HG02981 (cell line): ENCODE data around the gene TOM1L1.

Experiments
- ATAC-seq: cut with Tn5 transposase; IDR thresholded peaks from one replicate; pipeline ENCODE4 v1.9.1; 2021; ENCODE audit warnings: mild to moderate bottlenecking, moderate library complexity; ENCODE audit not compliant: unreplicated experiment

Gene TOM1L1

GRCh38 chr17:54945231-54945630, 44.6 kb downstream of the TOM1L1 start:
- no peak for ATAC-seq

GRCh38 chr17:54945671-54946070, 45.0 kb downstream of the TOM1L1 start:
- no peak for ATAC-seq

- no peak for ATAC-seq
Observed at GRCh38 chr17:54947396-54947795, 46.7 kb downstream of the TOM1L1 start.

- ATAC-seq, result peak; percentile 62
Observed at GRCh38 chr17:54948380-54948779, 47.7 kb downstream of the TOM1L1 start.

- ATAC-seq, result no peak
Observed at GRCh38 chr17:54950116-54950515, 49.5 kb downstream of the TOM1L1 start.

GRCh38 chr17:54951286-54951685, 50.6 kb downstream of the TOM1L1 start:
- no peak for ATAC-seq

GRCh38 chr17:54956791-54957190, 56.1 kb downstream of the TOM1L1 start:
- no peak for ATAC-seq

GRCh38 chr17:54967621-54968261, 67.1 kb downstream of the TOM1L1 start:
- ATAC-seq, result peak; percentile 17

- peak; percentile 87 for ATAC-seq
Observed at GRCh38 chr17:54968262-54968987, 67.8 kb downstream of the TOM1L1 start, which contains the start of the genes COX11 and STXBP4. Gene COX11, minus strand, starts transcription at chr17:54968654. Its CDS starts 8 bp downstream, at chr17:54968646. Gene STXBP4, plus strand, starts transcription at chr17:54968765. Its CDS starts 17,455 bp downstream, at chr17:54986220.

- peak; percentile 25 for ATAC-seq
Observed at GRCh38 chr17:54968988-54969332, 68.3 kb downstream of the TOM1L1 start.

- no peak for ATAC-seq
Observed at GRCh38 chr17:54969658-54970572, 69.3 kb downstream of the TOM1L1 start.

GRCh38 chr17:54971147-54971546, 70.5 kb downstream of the TOM1L1 start:
- peak; percentile 21 for ATAC-seq

- ATAC-seq, result no peak
Observed at GRCh38 chr17:54971901-54972300, 71.2 kb downstream of the TOM1L1 start.

- no peak for ATAC-seq
Observed at GRCh38 chr17:54972406-54973138, 71.9 kb downstream of the TOM1L1 start.

GRCh38 chr17:54974759-54975158, 74.1 kb downstream of the TOM1L1 start:
- ATAC-seq, result no peak

- ATAC-seq, result no peak
Observed at GRCh38 chr17:54976316-54976715, 75.7 kb downstream of the TOM1L1 start.

GRCh38 chr17:54977744-54978143, 77.1 kb downstream of the TOM1L1 start:
- no peak for ATAC-seq

GRCh38 chr17:54979657-54980056, 79.0 kb downstream of the TOM1L1 start:
- no peak for ATAC-seq

GRCh38 chr17:54980375-54980774, 79.7 kb downstream of the TOM1L1 start:
- no peak for ATAC-seq

GRCh38 chr17:54982399-54982798, 81.7 kb downstream of the TOM1L1 start:
- no peak for ATAC-seq

- ATAC-seq, result no peak
Observed at GRCh38 chr17:54983260-54983659, 82.6 kb downstream of the TOM1L1 start.
